Ishikawa (cell line): ENCODE measurements around the gene CALCOCO1.
A peak's percentile ranks its signal among the peaks of the same experiment; 100 is the strongest.

ENCODE experiments used
- CEBPB ChIP-seq: IDR thresholded peaks from 2 replicates; pipeline ENCODE4 v1.6.1; 2012
- CREB1 ChIP-seq: IDR thresholded peaks from 2 replicates; pipeline ENCODE4 v1.6.1; 2012; ENCODE audit warnings: low read depth
- EGR1 ChIP-seq: IDR thresholded peaks from 2 replicates; pipeline ENCODE4 v1.6.1; 2012
- FOXM1 ChIP-seq: IDR thresholded peaks from 2 replicates; pipeline ENCODE4 v1.6.1; 2012; ENCODE audit warnings: low read depth, borderline replicate concordance
- MAX ChIP-seq: IDR thresholded peaks from 2 replicates; pipeline ENCODE4 v1.6.1; 2012
- NFIC ChIP-seq: IDR thresholded peaks from 2 replicates; pipeline ENCODE4 v1.6.1; 2012
- REST ChIP-seq: IDR thresholded peaks from 2 replicates; pipeline ENCODE4 v1.6.1; 2012; ENCODE audit warnings: low read depth, mild to moderate bottlenecking
- TEAD4 ChIP-seq: IDR thresholded peaks from 2 replicates; pipeline ENCODE4 v1.6.1; 2012
- USF1 ChIP-seq: IDR thresholded peaks from 2 replicates; pipeline ENCODE4 v1.6.1; 2012
- YY1 ChIP-seq: IDR thresholded peaks from 2 replicates; pipeline ENCODE4 v1.6.1; 2012; ENCODE audit warnings: low read depth

GRCh38 chr12:53754188-53754585 is 26.9 kb upstream of the CALCOCO1 start:
- TF ChIP-seq CREB1, result no peak
- TF ChIP-seq TEAD4, result no peak
- TF ChIP-seq CEBPB, result no peak
- TF ChIP-seq FOXM1, result no peak
- TF ChIP-seq REST, result no peak
- no peak for TF ChIP-seq USF1
- peak; percentile 57; the same call in 1 of the 2 replicates for TF ChIP-seq NFIC
- no peak for TF ChIP-seq YY1
- no peak for TF ChIP-seq MAX
- TF ChIP-seq EGR1, result no peak
